ENCODE results near the gene LILRA1.
"Not testable (repeated sequence)": the region's sequence is repeated elsewhere in the genome, so short reads cannot be mapped to it uniquely, and the experiment has no call there.

DNA sequence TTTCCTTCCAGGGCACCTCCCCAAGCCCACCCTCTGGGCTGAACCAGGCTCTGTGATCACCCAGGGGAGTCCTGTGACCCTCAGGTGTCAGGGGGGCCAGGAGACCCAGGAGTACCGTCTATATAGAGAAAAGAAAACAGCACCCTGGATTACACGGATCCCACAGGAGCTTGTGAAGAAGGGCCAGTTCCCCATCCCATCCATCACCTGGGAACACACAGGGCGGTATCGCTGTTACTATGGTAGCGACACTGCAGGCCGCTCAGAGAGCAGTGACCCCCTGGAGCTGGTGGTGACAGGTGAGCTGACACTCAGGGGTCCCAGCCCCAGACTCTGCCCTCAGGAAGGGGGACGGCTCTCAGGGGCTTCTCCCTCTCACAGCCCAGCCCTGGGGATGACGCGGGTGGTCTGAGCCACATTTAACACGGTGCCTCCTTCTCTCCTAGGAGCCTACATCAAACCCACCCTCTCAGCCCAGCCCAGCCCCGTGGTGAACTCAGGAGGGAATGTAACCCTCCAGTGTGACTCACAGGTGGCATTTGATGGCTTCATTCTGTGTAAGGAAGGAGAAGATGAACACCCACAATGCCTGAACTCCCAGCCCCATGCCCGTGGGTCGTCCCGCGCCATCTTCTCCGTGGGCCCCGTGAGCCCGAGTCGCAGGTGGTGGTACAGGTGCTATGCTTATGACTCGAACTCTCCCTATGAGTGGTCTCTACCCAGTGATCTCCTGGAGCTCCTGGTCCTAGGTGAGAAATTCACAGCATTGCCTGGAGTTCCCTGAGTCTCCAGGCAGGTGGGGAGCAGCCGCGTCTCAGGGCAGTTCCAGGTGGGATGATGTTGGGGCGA, 38.3 kb downstream of the LILRA1 start:
- not testable (repeated sequence) for TF ChIP-seq CTCF (IDR thresholded peaks at IDR 0.05 in 2 of 3, conservative IDR thresholded peaks at IDR 0.05 in 1 of 3; ENCODE audit: control insufficient read depth in 2 of 3, extremely low read depth in 1 of 3, insufficient read depth in 1 of 3, low read depth in 3 of 3, low read length in 3 of 3); SRF (IDR thresholded peaks at IDR 0.05; ENCODE audit: low read depth in 2 of 2, low read length in 2 of 2); NFYB (IDR thresholded peaks at IDR 0.05; ENCODE audit: insufficient read depth, low read depth, low read length)
- TF ChIP-seq, protein P1, sequence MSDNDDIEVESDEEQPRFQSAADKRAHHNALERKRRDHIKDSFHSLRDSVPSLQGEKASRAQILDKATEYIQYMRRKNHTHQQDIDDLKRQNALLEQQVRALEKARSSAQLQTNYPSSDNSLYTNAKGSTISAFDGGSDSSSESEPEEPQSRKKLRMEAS (IDR thresholded peaks at IDR 0.05; ENCODE audit: low read depth, low read length) = not testable (repeated sequence)
- TF ChIP-seq, protein P2, sequence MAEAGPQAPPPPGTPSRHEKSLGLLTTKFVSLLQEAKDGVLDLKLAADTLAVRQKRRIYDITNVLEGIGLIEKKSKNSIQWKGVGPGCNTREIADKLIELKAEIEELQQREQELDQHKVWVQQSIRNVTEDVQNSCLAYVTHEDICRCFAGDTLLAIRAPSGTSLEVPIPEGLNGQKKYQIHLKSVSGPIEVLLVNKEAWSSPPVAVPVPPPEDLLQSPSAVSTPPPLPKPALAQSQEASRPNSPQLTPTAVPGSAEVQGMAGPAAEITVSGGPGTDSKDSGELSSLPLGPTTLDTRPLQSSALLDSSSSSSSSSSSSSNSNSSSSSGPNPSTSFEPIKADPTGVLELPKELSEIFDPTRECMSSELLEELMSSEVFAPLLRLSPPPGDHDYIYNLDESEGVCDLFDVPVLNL (IDR thresholded peaks at IDR 0.05; ENCODE audit: low read depth, low read length) = not testable (repeated sequence)
- TF ChIP-seq, protein P3, sequence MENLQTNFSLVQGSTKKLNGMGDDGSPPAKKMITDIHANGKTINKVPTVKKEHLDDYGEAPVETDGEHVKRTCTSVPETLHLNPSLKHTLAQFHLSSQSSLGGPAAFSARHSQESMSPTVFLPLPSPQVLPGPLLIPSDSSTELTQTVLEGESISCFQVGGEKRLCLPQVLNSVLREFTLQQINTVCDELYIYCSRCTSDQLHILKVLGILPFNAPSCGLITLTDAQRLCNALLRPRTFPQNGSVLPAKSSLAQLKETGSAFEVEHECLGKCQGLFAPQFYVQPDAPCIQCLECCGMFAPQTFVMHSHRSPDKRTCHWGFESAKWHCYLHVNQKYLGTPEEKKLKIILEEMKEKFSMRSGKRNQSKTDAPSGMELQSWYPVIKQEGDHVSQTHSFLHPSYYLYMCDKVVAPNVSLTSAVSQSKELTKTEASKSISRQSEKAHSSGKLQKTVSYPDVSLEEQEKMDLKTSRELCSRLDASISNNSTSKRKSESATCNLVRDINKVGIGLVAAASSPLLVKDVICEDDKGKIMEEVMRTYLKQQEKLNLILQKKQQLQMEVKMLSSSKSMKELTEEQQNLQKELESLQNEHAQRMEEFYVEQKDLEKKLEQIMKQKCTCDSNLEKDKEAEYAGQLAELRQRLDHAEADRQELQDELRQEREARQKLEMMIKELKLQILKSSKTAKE (IDR thresholded peaks at IDR 0.05; ENCODE audit: low read depth, poor library complexity, severe bottlenecking) = not testable (repeated sequence)

Measured in GM12878 (cell line).